Activated naive CD8-positive, alpha-beta T cell treated with anti-CD3 and anti-CD28 coated beads, Interleukin-2, amount 50 U/mL, for 24 hours (primary cell): ENCODE results near the gene HMSD.

Source experiments
- ATAC-seq: fragments of 150-1000 bp; cut with Tn5 transposase; one replicate; pipeline ENCODE4 v1.10.0; 2021
- DNase-seq: peaks from one replicate; pipeline ENCODE4 v3.0.0; 2021
- H3K27ac Mint-ChIP-seq: one replicate; pipeline ENCODE4 v1.8.0; 2021; ENCODE audit warnings: mild to moderate bottlenecking, mixed read lengths
- H3K27me3 Mint-ChIP-seq: one replicate; pipeline ENCODE4 v1.8.0; 2021; ENCODE audit warnings: mixed read lengths
- H3K36me3 Mint-ChIP-seq: one replicate; pipeline ENCODE4 v1.8.0; 2021; ENCODE audit warnings: low read depth, mixed read lengths
- H3K4me1 Mint-ChIP-seq: one replicate; pipeline ENCODE4 v1.8.0; 2021; ENCODE audit warnings: mixed read lengths
- H3K4me3 Mint-ChIP-seq: one replicate; pipeline ENCODE4 v1.8.0; 2021; ENCODE audit warnings: mild to moderate bottlenecking, moderate library complexity, mixed read lengths
- H3K9me3 Mint-ChIP-seq: one replicate; pipeline ENCODE4 v1.8.0; 2021; ENCODE audit warnings: mixed read lengths

HMSD gene

GRCh38 chr18:63994783-63995399 is 45.8 kb downstream of the HMSD start:
- no peak overlapping the region for H3K27ac Mint-ChIP-seq
- DNase-seq = peak; percentile 46
- peaks cover 9% of the 10 kb centered on the region for H3K9me3 Mint-ChIP-seq
- no peak overlapping the region for H3K4me3 Mint-ChIP-seq
- peaks cover 11% of the 10 kb centered on the region for H3K36me3 Mint-ChIP-seq
- no peaks in the 10 kb centered on the region for H3K4me1 Mint-ChIP-seq
- H3K27me3 Mint-ChIP-seq = peaks cover 2% of the 10 kb centered on the region
- peak; percentile 46 for ATAC-seq

GRCh38 chr18:63997041-63997440 is 47.9 kb downstream of the HMSD start:
- Mint-ChIP-seq H3K36me3 (peaks cover 8% of the 10 kb centered on the region), H3K27ac (no peak overlapping the region), H3K9me3 (peaks cover 9% of the 10 kb centered on the region), H3K4me1 (no peaks in the 10 kb centered on the region), H3K4me3 (no peak overlapping the region), H3K27me3 (peaks cover 5% of the 10 kb centered on the region)
- ATAC-seq = no peak
- DNase-seq = no peak

GRCh38 chr18:63997606-63998005 is 48.5 kb downstream of the HMSD start:
- no peak for ATAC-seq
- no peaks in the 10 kb centered on the region for H3K4me1 Mint-ChIP-seq
- peaks cover 9% of the 10 kb centered on the region for H3K9me3 Mint-ChIP-seq
- peaks cover 5% of the 10 kb centered on the region for H3K27me3 Mint-ChIP-seq
- H3K4me3 Mint-ChIP-seq = no peak overlapping the region
- H3K27ac Mint-ChIP-seq = no peak overlapping the region
- DNase-seq = no peak
- H3K36me3 Mint-ChIP-seq = peaks cover 8% of the 10 kb centered on the region

- H3K4me3 Mint-ChIP-seq = no peak overlapping the region
- H3K27ac Mint-ChIP-seq = no peak overlapping the region
- H3K27me3 Mint-ChIP-seq = peaks cover 9% of the 10 kb centered on the region
- no peaks in the 10 kb centered on the region for H3K4me1 Mint-ChIP-seq
- ATAC-seq = no peak
- no peak for DNase-seq
- peaks cover 9% of the 10 kb centered on the region for H3K9me3 Mint-ChIP-seq
- peaks cover 8% of the 10 kb centered on the region for H3K36me3 Mint-ChIP-seq
These were observed 50.8 kb downstream of the HMSD start for GRCh38 chr18:63999871-64000270.

GRCh38 chr18:64002581-64002980 is 53.5 kb downstream of the HMSD start:
- Mint-ChIP-seq H3K4me1 (no peaks in the 10 kb centered on the region), H3K36me3 (no peaks in the 10 kb centered on the region)

GRCh38 chr18:64009305-64009704 is 60.2 kb downstream of the HMSD start:
- Mint-ChIP-seq H3K27ac (no peak overlapping the region), H3K4me1 (no peaks in the 10 kb centered on the region), H3K36me3 (no peaks in the 10 kb centered on the region), H3K9me3 (no peaks in the 10 kb centered on the region), H3K4me3 (no peak overlapping the region), H3K27me3 (no peaks in the 10 kb centered on the region)
- no peak for ATAC-seq
- no peak for DNase-seq

More at GRCh38 chr18:64002581-64002980, 53.5 kb downstream of the HMSD start:
- Mint-ChIP-seq H3K27me3 (peaks cover 9% of the 10 kb centered on the region), H3K27ac (no peak overlapping the region), H3K9me3 (no peaks in the 10 kb centered on the region), H3K4me3 (no peak overlapping the region)
- ATAC-seq (no peak), DNase-seq (no peak)
